CD14-positive monocyte (primary cell): ENCODE measurements around the gene FXYD5. TPM values are rescaled to one million over a fixed set of nuclear protein-coding genes. Genes with fewer than 3 reads are reported as not detected.
A peak's percentile ranks its signal among the peaks of the same experiment; 100 is the strongest.

Experiments used
- DNase-seq, 3 donors: peaks; one replicate each; pipeline ENCODE4 v3.0.0-alpha.2; 2011 to 2022
- H2AFZ ChIP-seq: 2 replicates; pipeline ENCODE4 v1.6.0; 2012; ENCODE audit warnings: mild to moderate bottlenecking, low read depth, low read length, inconsistent platforms; ENCODE audit not compliant: insufficient read depth, poor library complexity, severe bottlenecking
- H3K27ac ChIP-seq, 2 donors: 1 replicate in 1 of 2; 2 replicates in 1 of 2; pipeline ENCODE4 v1.5.1; 2012 to 2013; ENCODE audit warnings: low read length in 2 of 2, control low read depth in 1 of 2, inconsistent platforms in 1 of 2, low read depth in 1 of 2, mild to moderate bottlenecking in 1 of 2
- H3K27me3 ChIP-seq, 2 donors: one replicate each; pipeline versions ENCODE4 v1.6.0 to v1.6.1; 2011 to 2013; ENCODE audit warnings: low read length in 2 of 2; ENCODE audit not compliant: control insufficient read depth in 2 of 2, insufficient read depth in 2 of 2
- H3K36me3 ChIP-seq, 2 donors: replicated peaks in 1 of 2; 1 replicate in 1 of 2; 2 replicates in 1 of 2; pipeline versions ENCODE4 v1.5.1 to v1.6.1; 2012 to 2013; ENCODE audit warnings: low read length in 2 of 2, control low read depth in 1 of 2, inconsistent platforms in 1 of 2, mild to moderate bottlenecking in 1 of 2; ENCODE audit not compliant: insufficient read depth in 2 of 2, control insufficient read depth in 1 of 2
- H3K4me1 ChIP-seq, 2 donors: 1 replicate in 1 of 2; 2 replicates in 1 of 2; pipeline versions ENCODE4 v1.5.1 to v1.6.1; 2012 to 2013; ENCODE audit warnings: low read length in 2 of 2, control low read depth in 1 of 2, inconsistent platforms in 1 of 2, mild to moderate bottlenecking in 1 of 2, moderate library complexity in 1 of 2; ENCODE audit not compliant: insufficient read depth in 2 of 2, control insufficient read depth in 1 of 2
- H3K4me2 ChIP-seq: replicated peaks from 2 replicates; pipeline ENCODE3; 2012; ENCODE audit warnings: low read length, moderate library complexity, mild to moderate bottlenecking; ENCODE audit not compliant: poor library complexity, severe bottlenecking; ENCODE audit errors: extremely low read depth
- H3K4me3 ChIP-seq, 3 experiments: fragments of 200-600 bp in 1 of 3; sonication (generic) in 1 of 3; replicated peaks in 1 of 3; 1 replicate in 2 of 3; 2 replicates in 1 of 3; pipeline ENCODE4 v1.5.1; 2011 to 2013; ENCODE audit warnings: low read length in 3 of 3, mild to moderate bottlenecking in 3 of 3, control low read depth in 2 of 3, low read depth in 2 of 3, inconsistent platforms in 1 of 3, moderate library complexity in 1 of 3
- H3K79me2 ChIP-seq: 2 replicates; pipeline ENCODE4 v1.6.0; 2012; ENCODE audit warnings: mild to moderate bottlenecking, control low read depth, inconsistent platforms, low read length, moderate library complexity; ENCODE audit not compliant: insufficient read depth
- H3K9ac ChIP-seq: 2 replicates; pipeline ENCODE4 v1.6.0; 2017; ENCODE audit warnings: low read length, mild to moderate bottlenecking; ENCODE audit not compliant: insufficient read depth, poor library complexity, severe bottlenecking
- H3K9me3 ChIP-seq, 2 donors: replicated peaks in 1 of 2; 1 replicate in 1 of 2; 2 replicates in 1 of 2; pipeline versions ENCODE4 v1.5.1 to v1.6.1; 2012 to 2013; ENCODE audit warnings: low read length in 2 of 2, control low read depth in 1 of 2; ENCODE audit not compliant: control insufficient read depth in 1 of 2, insufficient read depth in 1 of 2
- H4K20me1 ChIP-seq: 2 replicates; pipeline ENCODE4 v1.6.0; 2012; ENCODE audit warnings: mild to moderate bottlenecking, low read length, control low read depth, moderate library complexity; ENCODE audit not compliant: insufficient read depth
- H3K27ac Mint-ChIP-seq, 7 donors: one replicate each; pipeline ENCODE4 v1.8.0; 2020; ENCODE audit warnings: mild to moderate bottlenecking in 7 of 7, mixed read lengths in 7 of 7, moderate library complexity in 6 of 7, inconsistent platforms in 2 of 7
- H3K27me3 Mint-ChIP-seq, 3 donors: one replicate each; pipeline ENCODE4 v1.8.0; 2021 to 2022; ENCODE audit warnings: low read depth in 3 of 3, mild to moderate bottlenecking in 3 of 3, mixed read lengths in 3 of 3, moderate library complexity in 3 of 3, inconsistent platforms in 1 of 3
- H3K36me3 Mint-ChIP-seq, 2 donors: one replicate each; pipeline ENCODE4 v1.8.0; 2020; ENCODE audit warnings: mixed read lengths in 2 of 2, inconsistent platforms in 1 of 2, mild to moderate bottlenecking in 1 of 2
- H3K4me1 Mint-ChIP-seq: one replicate; pipeline ENCODE4 v1.8.0; 2020; ENCODE audit warnings: mild to moderate bottlenecking, mixed read lengths
- H3K4me3 Mint-ChIP-seq, 2 donors: one replicate each; pipeline ENCODE4 v1.8.0; 2020; ENCODE audit warnings: mild to moderate bottlenecking in 2 of 2, mixed read lengths in 2 of 2, moderate library complexity in 1 of 2
- H3K9me3 Mint-ChIP-seq, 7 donors: one replicate each; pipeline ENCODE4 v1.8.0; 2020 to 2022; ENCODE audit warnings: mixed read lengths in 7 of 7, mild to moderate bottlenecking in 6 of 7, moderate library complexity in 6 of 7, inconsistent platforms in 2 of 7
- CTCF ChIP-seq: fragments of 200-600 bp; IDR thresholded peaks from one replicate; pipeline ENCODE4 v1.8.0; 2022; ENCODE audit warnings: antibody characterized with exemption, mild to moderate bottlenecking
- WGBS: methylation state at CpG from one replicate; pipeline ENCODE4 v1.1.5; 2013; ENCODE audit warnings: missing lambda C conversion rate; ENCODE audit not compliant: insufficient coverage; 5-methylcytosine and 5-hydroxymethylcytosine counted together
- intact Hi-C, 2 donors: fragments of 100-400 bp; cut with micrococcal nuclease; formaldehyde crosslinking; loops; one replicate each; pipeline versions ENCODE4 v1.15.0 to v1.15.1; 2023
- polyA plus RNA-seq, 3 donors: library from polyadenylated mRNA; depleted of rRNA in 1 of 3; unstranded in 2 of 3; stranded (reverse) in 1 of 3; fragments of 300-500 nt in 2 of 3; fragments of >200 nt in 1 of 3; fragmentation: Illumina TruSeq in 2 of 3; gene quantifications; 1 replicate in 2 of 3; 2 replicates in 1 of 3; pipeline ENCODE4 v1.2.3, GENCODE V29; 2012 to 2021

FXYD5 gene
- polyA plus RNA-seq, 3 donors = 204 to 673 (median 312) TPM

- peak overlapping the region in 4 of 7 donors; percentile 27 to 66 (median 39) for H3K27ac Mint-ChIP-seq
- Histone ChIP-seq H3K4me1 (peaks cover 47 to 49% of the 10 kb centered on the region in 2 donors), H2AFZ (no peak overlapping the region), H3K36me3 (no peaks in the 10 kb centered on the region), H3K9me3 (peaks cover 0 to 8% of the 10 kb centered on the region in 2 donors), H3K27ac (no peak overlapping the region), H3K27me3 (peaks cover 23 to 36% of the 10 kb centered on the region in 2 donors), H3K4me2 (peak overlapping the region; percentile 36), H3K9ac (no peak overlapping the region), H3K79me2 (no peaks in the 10 kb centered on the region), H3K4me3 (peak overlapping the region in 1 of 3 experiments; percentile 38), H4K20me1 (no peaks in the 10 kb centered on the region)
- H3K4me3 Mint-ChIP-seq = peak overlapping the region in 1 of 2 donors; percentile 32
- 64% methylated on average over 12 of the region's 12 CpGs for WGBS
- no peak for DNase-seq
- H3K4me1 Mint-ChIP-seq = peaks cover 51% of the 10 kb centered on the region
- intact Hi-C loops = loop anchor here in 1 of 2 donors (5.0 kb wide), 1 partner anchor 127 kb away; the partner anchor contains the start of gene USF2
- peaks cover 29 to 45% (median 31%) of the 10 kb centered on the region in 3 donors for H3K27me3 Mint-ChIP-seq
- H3K36me3 Mint-ChIP-seq = no peaks in the 10 kb centered on the region
- no peak for TF ChIP-seq CTCF
- peaks cover 0 to 13% (median 0%) of the 10 kb centered on the region in 7 donors for H3K9me3 Mint-ChIP-seq
Observed at GRCh38 chr19:35140207-35140961, 14.2 kb upstream of the FXYD5 start.

- Histone ChIP-seq H4K20me1 (no peaks in the 10 kb centered on the region), H3K4me2 (peak overlapping the region; percentile 73), H3K4me1 (peaks cover 42 to 44% of the 10 kb centered on the region in 2 donors), H3K4me3 (peak overlapping the region in 1 of 3 experiments; percentile 64), H3K27me3 (peaks cover 23 to 37% of the 10 kb centered on the region in 2 donors), H3K9me3 (peaks cover 0 to 8% of the 10 kb centered on the region in 2 donors), H3K36me3 (no peaks in the 10 kb centered on the region), H3K79me2 (no peaks in the 10 kb centered on the region), H3K9ac (no peak overlapping the region), H3K27ac (no peak overlapping the region), H2AFZ (peak overlapping the region; percentile 37)
- peaks cover 31 to 46% (median 32%) of the 10 kb centered on the region in 3 donors for H3K27me3 Mint-ChIP-seq
- peak overlapping the region; percentile 71 to 76 for H3K4me3 Mint-ChIP-seq
- TF ChIP-seq CTCF = peak; percentile 30
- H3K9me3 Mint-ChIP-seq = peaks cover 0 to 13% (median 0%) of the 10 kb centered on the region in 7 donors
- peak overlapping the region in 6 of 7 donors; percentile 62 to 91 (median 78) for H3K27ac Mint-ChIP-seq
- intact Hi-C loops = loop anchor here in 1 of 2 donors (5.0 kb wide), 1 partner anchor 126 kb away; the partner anchor contains the start of gene USF2
- no peaks in the 10 kb centered on the region for H3K36me3 Mint-ChIP-seq
- H3K4me1 Mint-ChIP-seq = peaks cover 45% of the 10 kb centered on the region
- 1% methylated on average over 30 of the region's 48 CpGs for WGBS
- DNase-seq = peak; percentile 82 to 87 (median 83)
Observed at GRCh38 chr19:35140962-35141836, 13.3 kb upstream of the FXYD5 start.
